PFSK-1 (cell line): ENCODE measurements around the gene SRRD.

Experiments used
- FOXP2 ChIP-seq: optimal IDR thresholded peaks from 2 replicates; pipeline ENCODE3; 2011; ENCODE audit warnings: borderline replicate concordance, control low read depth, inconsistent platforms; ENCODE audit not compliant: insufficient read depth; ENCODE audit errors: extremely low read length, extremely low read depth
- POLR2AphosphoS5 ChIP-seq: IDR thresholded peaks from 2 replicates; pipeline ENCODE4 v1.6.1; 2012; ENCODE audit warnings: low read depth, mild to moderate bottlenecking, control low read depth, low read length, moderate library complexity
- REST ChIP-seq, 2 experiments: IDR thresholded peaks; 2 replicates each; pipeline versions ENCODE4 v1.6.1 to v1.8.0; 2011 to 2012; ENCODE audit warnings: low read depth in 2 of 2, low read length in 2 of 2, control low read depth in 1 of 2, inconsistent platforms in 1 of 2, mild to moderate bottlenecking in 1 of 2, moderate library complexity in 1 of 2; ENCODE audit not compliant: insufficient read depth in 1 of 2
- SIN3A ChIP-seq: IDR thresholded peaks from 2 replicates; pipeline ENCODE4 v1.6.1; 2012; ENCODE audit warnings: mild to moderate bottlenecking, low read length, moderate library complexity, borderline replicate concordance; ENCODE audit not compliant: insufficient read depth
- TAF1 ChIP-seq: IDR thresholded peaks from 2 replicates; pipeline ENCODE4 v1.6.1; 2012; ENCODE audit warnings: low read length, control low read depth, borderline replicate concordance; ENCODE audit not compliant: insufficient read depth

SRRD gene

GRCh38 chr22:26527167-26527566 lies 43.5 kb downstream of the SRRD start:
- no peak for TF ChIP-seq SIN3A

GRCh38 chr22:26527574-26528465 lies 44.1 kb downstream of the SRRD start:
- TF ChIP-seq FOXP2 (no peak), TAF1 (no peak), POLR2AphosphoS5 (no peak), REST (IDR thresholded peaks at IDR 0.05; ENCODE audit: insufficient read depth in 1 of 2, low read depth in 2 of 2, low read length in 2 of 2) (no peak), SIN3A (no peak)

- TF ChIP-seq POLR2AphosphoS5 = no peak
- TF ChIP-seq SIN3A = no peak
- TF ChIP-seq TAF1 = no peak
- no peak for TF ChIP-seq FOXP2
- TF ChIP-seq REST (IDR thresholded peaks at IDR 0.05; ENCODE audit: insufficient read depth in 1 of 2, low read depth in 2 of 2, low read length in 2 of 2) = no peak
Measured at GRCh38 chr22:26529345-26529744, 45.7 kb downstream of the SRRD start.

GRCh38 chr22:26534171-26534855 lies 50.6 kb downstream of the SRRD start:
- TF ChIP-seq SIN3A (no peak), FOXP2 (no peak), TAF1 (no peak), REST (IDR thresholded peaks at IDR 0.05; ENCODE audit: insufficient read depth in 1 of 2, low read depth in 2 of 2, low read length in 2 of 2) (no peak), POLR2AphosphoS5 (no peak)

GRCh38 chr22:26534874-26535602 lies 51.4 kb downstream of the SRRD start:
- TF ChIP-seq FOXP2 (no peak), REST (IDR thresholded peaks at IDR 0.05; ENCODE audit: insufficient read depth in 1 of 2, low read depth in 2 of 2, low read length in 2 of 2) (no peak), SIN3A (no peak), POLR2AphosphoS5 (no peak), TAF1 (no peak)
